ENCODE results near the gene G3BP2.

G3BP2 gene

DNA sequence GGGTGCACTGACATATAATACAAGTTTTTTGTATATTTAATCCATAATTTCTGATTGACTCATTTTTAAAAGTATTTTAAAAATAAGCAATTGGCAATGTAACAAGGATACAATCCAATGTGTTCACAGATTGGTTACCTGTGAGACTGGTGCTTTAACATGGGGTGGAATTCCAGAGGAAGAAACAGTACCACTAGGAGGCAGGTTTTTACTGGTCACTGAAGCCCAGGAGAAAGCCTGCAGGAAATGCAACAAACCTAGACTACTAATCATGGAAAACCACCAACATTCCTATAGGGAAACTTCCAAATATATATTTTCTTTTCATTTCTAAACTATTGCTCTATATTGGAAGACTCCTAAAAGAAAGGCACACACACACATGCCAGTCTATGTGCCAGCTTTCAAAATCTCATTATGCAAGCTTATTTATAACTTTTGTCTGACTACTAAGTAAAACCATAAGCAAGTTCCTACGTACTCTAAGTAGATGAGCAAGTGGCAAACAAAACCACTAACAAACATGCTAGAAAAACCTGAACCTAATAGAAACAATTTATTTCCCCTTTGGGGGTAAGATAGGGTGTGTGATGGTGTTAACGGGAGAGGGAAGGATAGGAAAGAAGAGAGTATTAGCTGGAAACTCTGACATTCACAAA, 19.2 kb downstream of the G3BP2 start:
- H3K9me3 Mint-ChIP-seq, result no peaks in the 10 kb centered on the region
- no peaks in the 10 kb centered on the region for H3K27me3 Mint-ChIP-seq
- DNase-seq (no peak), ATAC-seq (replicated peaks) (no peak)
- H3K4me1 Mint-ChIP-seq (ENCODE audit: low read depth in 2 of 2), result peaks cover 19 to 32% of the 10 kb centered on the region in 2 donors
- H3K36me3 Mint-ChIP-seq (ENCODE audit: insufficient read depth), result peaks cover 100% of the 10 kb centered on the region
- H3K27ac Mint-ChIP-seq, result peak overlapping the region; percentile 75 to 81
- no peak overlapping the region for H3K4me3 Mint-ChIP-seq

DNA sequence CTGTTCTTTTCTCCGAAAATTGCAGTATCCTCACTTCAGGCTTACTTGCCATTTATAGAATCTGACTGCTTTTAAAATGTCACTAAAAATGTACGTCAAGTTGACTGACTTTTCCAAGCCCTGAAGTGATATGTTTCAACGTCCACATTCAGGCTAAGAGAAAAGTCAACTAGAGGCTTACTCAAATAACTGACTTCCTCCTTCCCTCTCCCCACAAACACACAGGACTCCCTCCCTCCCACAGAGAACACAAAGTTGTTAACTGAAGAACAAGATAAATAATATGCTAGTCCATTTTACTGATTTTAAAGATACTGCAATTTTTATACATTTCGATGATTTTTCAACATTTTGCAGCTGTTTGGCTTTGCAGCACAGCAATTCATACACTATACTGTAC, 29.1 kb downstream of the G3BP2 start:
- Mint-ChIP-seq H3K9me3 (no peaks in the 10 kb centered on the region), H3K27ac (peak overlapping the region; percentile 75 to 88), H3K27me3 (no peaks in the 10 kb centered on the region), H3K4me1 (ENCODE audit: low read depth in 2 of 2) (peaks cover 4 to 11% of the 10 kb centered on the region in 2 donors), H3K36me3 (ENCODE audit: insufficient read depth) (peaks cover 82% of the 10 kb centered on the region), H3K4me3 (no peak overlapping the region)
- ATAC-seq (replicated peaks) (no peak), DNase-seq (no peak)

- no peak for DNase-seq
- Mint-ChIP-seq H3K4me1 (ENCODE audit: low read depth in 2 of 2) (peaks cover 4 to 11% of the 10 kb centered on the region in 2 donors), H3K27ac (peak overlapping the region in 1 of 2 donors; percentile 75), H3K9me3 (no peaks in the 10 kb centered on the region), H3K27me3 (no peaks in the 10 kb centered on the region), H3K4me3 (no peak overlapping the region), H3K36me3 (ENCODE audit: insufficient read depth) (peaks cover 78% of the 10 kb centered on the region)
- ATAC-seq (replicated peaks), result no peak
Observed at GRCh38 chr4:75643651-75644050, 29.6 kb downstream of the G3BP2 start.

GRCh38 chr4:75639124-75639695, 34.0 kb downstream of the G3BP2 start:
- DNase-seq (no peak), ATAC-seq (replicated peaks) (no peak)
- Mint-ChIP-seq H3K27ac (peak overlapping the region; percentile 5 to 80), H3K4me3 (no peak overlapping the region), H3K4me1 (ENCODE audit: low read depth in 2 of 2) (peaks cover 1 to 3% of the 10 kb centered on the region in 2 donors), H3K27me3 (no peaks in the 10 kb centered on the region), H3K36me3 (ENCODE audit: insufficient read depth) (peaks cover 35% of the 10 kb centered on the region), H3K9me3 (no peaks in the 10 kb centered on the region)

GRCh38 chr4:75637827-75638226, 35.4 kb downstream of the G3BP2 start:
- ATAC-seq (replicated peaks) (no peak), DNase-seq (no peak)
- Mint-ChIP-seq H3K27me3 (no peaks in the 10 kb centered on the region), H3K27ac (peak overlapping the region; percentile 11 to 57), H3K36me3 (ENCODE audit: insufficient read depth) (peaks cover 25% of the 10 kb centered on the region), H3K9me3 (no peaks in the 10 kb centered on the region), H3K4me1 (ENCODE audit: low read depth in 2 of 2) (no peaks in the 10 kb centered on the region), H3K4me3 (no peak overlapping the region)

GRCh38 chr4:75637176-75637575, 36.0 kb downstream of the G3BP2 start:
- ATAC-seq (replicated peaks) (no peak), DNase-seq (no peak)
- no peaks in the 10 kb centered on the region for H3K9me3 Mint-ChIP-seq
- H3K27me3 Mint-ChIP-seq, result no peaks in the 10 kb centered on the region
- peak overlapping the region in 1 of 2 donors; percentile 57 for H3K27ac Mint-ChIP-seq
- peaks cover 19% of the 10 kb centered on the region for H3K36me3 Mint-ChIP-seq (ENCODE audit: insufficient read depth)
- H3K4me1 Mint-ChIP-seq (ENCODE audit: low read depth in 2 of 2), result no peaks in the 10 kb centered on the region
- H3K4me3 Mint-ChIP-seq, result no peak overlapping the region

GRCh38 chr4:75634951-75635350, 38.3 kb downstream of the G3BP2 start:
- ATAC-seq (replicated peaks), result no peak
- Mint-ChIP-seq H3K36me3 (ENCODE audit: insufficient read depth) (peaks cover 10% of the 10 kb centered on the region), H3K27ac (no peak overlapping the region), H3K9me3 (no peaks in the 10 kb centered on the region), H3K4me1 (ENCODE audit: low read depth in 2 of 2) (peaks cover 7 to 10% of the 10 kb centered on the region in 2 donors), H3K27me3 (no peaks in the 10 kb centered on the region), H3K4me3 (no peak overlapping the region)
- DNase-seq, result no peak

GRCh38 chr4:75634281-75634680, 38.9 kb downstream of the G3BP2 start:
- Mint-ChIP-seq H3K36me3 (ENCODE audit: insufficient read depth) (peaks cover 11% of the 10 kb centered on the region), H3K27ac (no peak overlapping the region), H3K4me3 (no peak overlapping the region), H3K4me1 (ENCODE audit: low read depth in 2 of 2) (peaks cover 7 to 10% of the 10 kb centered on the region in 2 donors), H3K9me3 (no peaks in the 10 kb centered on the region), H3K27me3 (no peaks in the 10 kb centered on the region)
- DNase-seq, result no peak
- no peak for ATAC-seq (replicated peaks)

GRCh38 chr4:75633846-75634245, 39.4 kb downstream of the G3BP2 start:
- Mint-ChIP-seq H3K9me3 (no peaks in the 10 kb centered on the region), H3K4me1 (ENCODE audit: low read depth in 2 of 2) (peaks cover 7 to 10% of the 10 kb centered on the region in 2 donors), H3K27me3 (no peaks in the 10 kb centered on the region), H3K27ac (no peak overlapping the region), H3K36me3 (ENCODE audit: insufficient read depth) (peaks cover 11% of the 10 kb centered on the region), H3K4me3 (no peak overlapping the region)
- DNase-seq, result no peak
- ATAC-seq (replicated peaks), result no peak

GRCh38 chr4:75630937-75631329, 42.3 kb downstream of the G3BP2 start:
- Mint-ChIP-seq H3K36me3 (ENCODE audit: insufficient read depth) (peaks cover 11% of the 10 kb centered on the region), H3K27me3 (no peaks in the 10 kb centered on the region), H3K4me3 (peak overlapping the region; percentile 92 to 95), H3K9me3 (no peaks in the 10 kb centered on the region), H3K27ac (peak overlapping the region; percentile 72 to 88), H3K4me1 (ENCODE audit: low read depth in 2 of 2) (peaks cover 7 to 10% of the 10 kb centered on the region in 2 donors)
- DNase-seq (no peak), ATAC-seq (replicated peaks) (no peak)

DNA sequence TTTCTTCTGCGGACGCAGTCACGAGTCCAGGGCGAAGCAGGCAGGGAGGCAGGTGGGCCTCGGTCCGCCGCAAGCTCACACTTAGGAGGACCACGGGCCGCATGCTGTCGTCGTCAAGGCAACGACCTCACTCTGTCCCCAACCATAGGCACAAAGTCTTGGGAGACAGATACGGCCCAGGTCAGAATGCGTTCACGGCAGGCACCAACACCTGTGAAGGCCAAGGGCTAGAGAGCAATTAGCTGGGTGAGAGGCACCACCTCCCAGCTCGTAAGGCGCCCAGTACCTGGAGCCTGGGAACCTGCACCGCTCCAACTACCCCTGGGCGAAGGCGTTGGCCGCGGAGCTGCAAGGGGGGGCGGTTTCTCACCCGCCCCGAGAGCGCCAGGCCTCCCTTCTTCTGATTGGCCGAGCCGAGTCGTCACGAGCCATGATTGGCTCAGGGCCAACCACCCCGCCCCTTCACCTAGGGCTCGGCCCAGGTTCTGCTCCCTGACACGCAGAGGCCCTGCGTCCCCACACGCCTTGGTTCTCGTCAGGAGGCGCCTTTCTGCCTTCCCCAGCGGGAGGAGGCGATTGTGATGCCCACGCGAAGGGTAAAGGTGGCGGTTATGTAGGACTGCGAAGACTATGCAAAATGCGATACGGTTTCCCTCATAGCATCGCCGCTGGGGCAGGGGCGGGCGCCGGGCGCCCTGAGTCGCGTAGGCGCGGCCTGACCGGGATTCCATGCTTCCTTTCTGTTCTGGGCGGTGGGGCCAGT, 42.9 kb downstream of the G3BP2 start, which contains the start of gene CDKL2:
CDKL2 (minus strand) TSS at position 355 of the 763 bp plus-strand sequence. CDS start 4,540 bp downstream, outside the sequence.
- peak within 1 kb of the TSS; percentile 72 to 88 for H3K27ac Mint-ChIP-seq
- H3K36me3 Mint-ChIP-seq (ENCODE audit: insufficient read depth), result peaks cover 11% of the 10 kb centered on the region
- H3K9me3 Mint-ChIP-seq, result no peaks in the 10 kb centered on the region
- H3K4me1 Mint-ChIP-seq (ENCODE audit: low read depth in 2 of 2), result peaks cover 7 to 10% of the 10 kb centered on the region in 2 donors
- DNase-seq, result peak; percentile 92 to 93 (median 93)
- peak within 1 kb of the TSS; percentile 92 to 95 for H3K4me3 Mint-ChIP-seq
- no peaks in the 10 kb centered on the region for H3K27me3 Mint-ChIP-seq
- ATAC-seq (replicated peaks), result peak; percentile 96

- no peaks in the 10 kb centered on the region for H3K9me3 Mint-ChIP-seq
- H3K27me3 Mint-ChIP-seq, result no peaks in the 10 kb centered on the region
- H3K27ac Mint-ChIP-seq, result no peak overlapping the region
- no peak for ATAC-seq (replicated peaks)
- H3K4me3 Mint-ChIP-seq, result peak overlapping the region in 1 of 2 donors; percentile 10
- H3K36me3 Mint-ChIP-seq (ENCODE audit: insufficient read depth), result peaks cover 9% of the 10 kb centered on the region
- DNase-seq, result no peak
- peaks cover 7 to 10% of the 10 kb centered on the region in 2 donors for H3K4me1 Mint-ChIP-seq (ENCODE audit: low read depth in 2 of 2)
Observed at GRCh38 chr4:75629239-75629638, 44.0 kb downstream of the G3BP2 start.

DNA sequence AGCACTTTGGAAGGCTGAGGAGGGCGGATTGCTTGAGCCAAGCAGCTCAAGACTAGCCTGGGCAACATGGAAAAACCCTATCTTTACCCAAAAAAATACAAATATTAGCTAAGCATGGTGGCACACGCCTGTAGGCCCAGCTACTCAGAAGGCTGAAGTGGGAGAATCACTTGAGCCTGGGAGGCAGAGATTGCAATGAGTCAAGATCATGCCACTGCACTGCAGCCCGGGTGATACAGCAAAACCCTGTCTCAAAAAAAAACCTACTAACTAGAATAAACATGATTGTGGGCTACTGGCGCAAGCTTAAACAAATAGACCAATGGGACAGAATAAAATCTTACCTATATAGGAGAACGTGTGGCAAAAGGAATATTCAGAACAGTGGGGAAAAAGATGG, 50.2 kb downstream of the G3BP2 start:
- no peak for ATAC-seq (replicated peaks)
- Mint-ChIP-seq H3K36me3 (ENCODE audit: insufficient read depth) (no peaks in the 10 kb centered on the region), H3K27me3 (no peaks in the 10 kb centered on the region), H3K9me3 (no peaks in the 10 kb centered on the region), H3K4me3 (no peak overlapping the region), H3K27ac (no peak overlapping the region), H3K4me1 (ENCODE audit: low read depth in 2 of 2) (no peaks in the 10 kb centered on the region)
- DNase-seq, result no peak

Measured in effector memory CD8-positive, alpha-beta T cell (primary cell).